HepG2 (cell line): ENCODE results near the gene CNGA2. TPM values are rescaled to one million over a fixed set of nuclear protein-coding genes. Genes with fewer than 3 reads are reported as not detected.

ENCODE experiments used
- ATAC-seq: fragments of 200-7000 bp; cut with Tn5 transposase; 3 replicates; pipeline ENCODE4 v1.9.1; 2020; ENCODE audit warnings: mild to moderate bottlenecking, moderate library complexity
- BruUV-seq: library from RNA; stranded (reverse); fragments of 400-500 nt; replicated peaks from 2 replicates; lab custom pipeline; 2021; lab: Mats Ljungman, UMichigan
- CTCF ChIA-PET: fragments of 300-600 bp; formaldehyde crosslinking; extraction: SDS; loops from one replicate; lab custom pipeline; 2021; ENCODE audit warnings: low total read pairs, inconsistent platforms, low intra/inter-chr PET ratio; lab: Yijun Ruan, JAX
- POLR2A ChIA-PET: fragments of 350-600 bp; sonication (Branson Sonifier 250); formaldehyde crosslinking; loops from one replicate; lab custom pipeline; 2020; ENCODE audit warnings: antibody characterized with exemption, inconsistent platforms; lab: Yijun Ruan, JAX
- DNase-seq: peaks from one replicate; pipeline ENCODE4 v3.0.0-alpha.2; 2015; ENCODE audit warnings: low spot score
- FAIRE-seq: peaks from 3 replicates; lab custom pipeline; 2011; peaks lifted over from hg19 to GRCh38; lab: Jason Lieb, UNC
- H2AFZ ChIP-seq: one replicate; pipeline ENCODE4 v1.6.1; 2011; ENCODE audit warnings: low read length, inconsistent platforms
- H3K27ac ChIP-seq: fragments of 300-600 bp; 3 replicates; pipeline ENCODE4 v1.8.0; 2011; ENCODE audit warnings: mixed run types, mild to moderate bottlenecking, mixed read lengths, low read length, inconsistent platforms; ENCODE audit not compliant: insufficient read depth; ENCODE audit errors: extremely low read length
- H3K27me3 ChIP-seq, 2 experiments: fragments of 200-600 bp in 1 of 2; 2 replicates in 1 of 2; 3 replicates in 1 of 2; pipeline versions ENCODE4 v1.6.0 to v1.8.0; 2011; ENCODE audit warnings: low read length in 2 of 2, mild to moderate bottlenecking in 2 of 2, moderate library complexity in 2 of 2, inconsistent platforms in 1 of 2; ENCODE audit not compliant: insufficient read depth in 2 of 2, control insufficient read depth in 1 of 2
- H3K36me3 ChIP-seq, 2 experiments: fragments of 200-600 bp in 1 of 2; replicated peaks in 1 of 2; 2 replicates in 1 of 2; 3 replicates in 1 of 2; pipeline versions ENCODE4 v1.5.1 to v1.8.0; 2011; ENCODE audit warnings: low read length in 2 of 2, inconsistent platforms in 1 of 2; ENCODE audit not compliant: insufficient read depth in 2 of 2, control insufficient read depth in 1 of 2
- H3K4me1 ChIP-seq: 2 replicates; pipeline ENCODE4 v1.5.1; 2012; ENCODE audit warnings: low read length, inconsistent platforms; ENCODE audit not compliant: insufficient read depth
- H3K4me2 ChIP-seq: 2 replicates; pipeline ENCODE4 v1.6.0; 2011; ENCODE audit warnings: low read depth, low read length, inconsistent platforms
- H3K4me3 ChIP-seq, 3 experiments: fragments of 200-600 bp in 1 of 3; sonication (generic), shearing (Covaris generic) in 1 of 3; replicated peaks in 1 of 3; 2 replicates each; pipeline ENCODE4 v1.5.1; 2011 to 2016; ENCODE audit warnings: low read length in 3 of 3, inconsistent platforms in 2 of 3, low read depth in 2 of 3, mild to moderate bottlenecking in 2 of 3, control low read depth in 1 of 3, mixed read lengths in 1 of 3; ENCODE audit not compliant: insufficient read depth in 1 of 3
- H3K79me2 ChIP-seq: one replicate; pipeline ENCODE4 v1.6.1; 2011; ENCODE audit warnings: low read length, inconsistent platforms; ENCODE audit not compliant: insufficient read depth
- H3K9ac ChIP-seq: 2 replicates; pipeline ENCODE4 v1.6.0; 2011; ENCODE audit warnings: mild to moderate bottlenecking, low read depth, low read length, inconsistent platforms; ENCODE audit not compliant: insufficient read depth
- H3K9me3 ChIP-seq: 2 replicates; pipeline ENCODE4 v1.5.1; 2012; ENCODE audit warnings: mild to moderate bottlenecking, low read length
- H4K20me1 ChIP-seq: 2 replicates; pipeline ENCODE4 v1.6.0; 2011; ENCODE audit warnings: inconsistent platforms, mild to moderate bottlenecking, low read length, moderate library complexity; ENCODE audit not compliant: insufficient read depth
- CAMTA2 ChIP-seq: sonication (generic); formaldehyde crosslinking; IDR thresholded peaks from 2 replicates; pipeline ENCODE4 v1.4.0; 2020; ENCODE audit warnings: mild to moderate bottlenecking, missing genetic modification reagents, borderline replicate concordance
- CENPX ChIP-seq: sonication (generic); formaldehyde crosslinking; IDR thresholded peaks from 2 replicates; pipeline ENCODE4 v1.9.0; 2021; ENCODE audit warnings: mild to moderate bottlenecking, missing genetic modification reagents, moderate library complexity
- CREB1 ChIP-seq, 2 experiments: fragments of 450-650 bp in 1 of 2; IDR thresholded peaks; 2 replicates each; pipeline ENCODE4 v1.6.1; 2016 to 2017; ENCODE audit warnings: control low read depth in 1 of 2, mild to moderate bottlenecking in 1 of 2, missing compliant biosample characterization in 1 of 2, missing genetic modification characterization in 1 of 2
- HNRNPK ChIP-seq: fragments of 200-400 bp; formaldehyde crosslinking; IDR thresholded peaks from 2 replicates; pipeline ENCODE4 v1.6.1; 2018; ENCODE audit warnings: low read length, low read depth, moderate library complexity, mild to moderate bottlenecking; ENCODE audit not compliant: poor library complexity, severe bottlenecking
- MAZ ChIP-seq, 2 experiments: sonication (generic) in 1 of 2; formaldehyde crosslinking in 1 of 2; IDR thresholded peaks; 2 replicates each; pipeline versions ENCODE4 v1.5.0 to v1.6.1; 2012 to 2020; ENCODE audit warnings: low read depth in 2 of 2, mild to moderate bottlenecking in 2 of 2, borderline replicate concordance in 1 of 2, improper control_type of control experiment in 1 of 2, low read length in 1 of 2, missing genetic modification reagents in 1 of 2, moderate library complexity in 1 of 2
- PAX8 ChIP-seq: sonication (generic); formaldehyde crosslinking; IDR thresholded peaks from 2 replicates; pipeline ENCODE4 v1.8.0; 2022; ENCODE audit warnings: mild to moderate bottlenecking, missing genetic modification reagents, borderline replicate concordance
- PCBP1 ChIP-seq: fragments of 200-400 bp; formaldehyde crosslinking; IDR thresholded peaks from 2 replicates; pipeline ENCODE4 v1.6.1; 2017; ENCODE audit warnings: mild to moderate bottlenecking, low read depth, low read length, borderline replicate concordance
- STAT5B ChIP-seq: sonication (generic); formaldehyde crosslinking; IDR thresholded peaks from 2 replicates; pipeline ENCODE4 v1.4.0; 2020; ENCODE audit warnings: missing genetic modification reagents
- ZFAT ChIP-seq: sonication (generic); formaldehyde crosslinking; conservative IDR thresholded peaks from 2 replicates; pipeline ENCODE4 v1.8.1; 2023; ENCODE audit warnings: missing genetic modification reagents, inconsistent platforms
- ZFY ChIP-seq: sonication (generic); formaldehyde crosslinking; IDR thresholded peaks from 2 replicates; pipeline ENCODE4 v1.4.0; 2020; ENCODE audit warnings: missing genetic modification reagents
- ZNF136 ChIP-seq: sonication (generic); formaldehyde crosslinking; IDR thresholded peaks from 2 replicates; pipeline ENCODE4 v1.8.1; 2022; ENCODE audit warnings: low read depth, mild to moderate bottlenecking, moderate library complexity, missing genetic modification reagents
- ZNF264 ChIP-seq: sonication (generic); formaldehyde crosslinking; IDR thresholded peaks from 2 replicates; pipeline ENCODE4 v1.4.0; 2020; ENCODE audit warnings: missing genetic modification reagents
- ZNF549 ChIP-seq: sonication (generic); formaldehyde crosslinking; IDR thresholded peaks from 2 replicates; pipeline ENCODE4 v1.5.0; 2020; ENCODE audit warnings: missing genetic modification reagents
- ZNF720 ChIP-seq: sonication (generic); formaldehyde crosslinking; IDR thresholded peaks from 2 replicates; pipeline ENCODE4 v1.4.0; 2020; ENCODE audit warnings: missing genetic modification reagents
- ZNF879 ChIP-seq: sonication (generic); formaldehyde crosslinking; IDR thresholded peaks from 2 replicates; pipeline ENCODE4 v1.8.1; 2023; ENCODE audit warnings: missing genetic modification reagents
- WGBS: methylation state at CpG from one replicate; pipeline ENCODE4 v1.1.6; 2017; ENCODE audit warnings: low lambda C conversion rate; 5-methylcytosine and 5-hydroxymethylcytosine counted together
- in situ Hi-C: cut with HindIII; loops from 2 replicates; pipeline ENCODE4 v1.10.0; 2017; ENCODE audit warnings: low pct_unique_long_range_greater_than_20kb; ENCODE audit not compliant: extremely low pct_ligation_motif_present
- intact Hi-C: fragments of 100-400 bp; cut with micrococcal nuclease; formaldehyde crosslinking; loops from one replicate; pipeline ENCODE4 v1.10.0; 2022; ENCODE audit not compliant: unreplicated experiment
- polyA plus RNA-seq, 8 experiments: library from polyadenylated mRNA; depleted of rRNA in 3 of 8; stranded (reverse) in 7 of 8; unstranded in 1 of 8; fragments of >200 nt; fragmentation: Illumina TruSeq in 4 of 8; extraction: Trizol in 4 of 8; gene quantifications; 2 replicates each; pipeline versions ENCODE4 v1.2.1 to v1.2.3, GENCODE V29; 2011 to 2016; ENCODE audit warnings: low read depth in 4 of 8, missing spikeins in 1 of 8, mixed read lengths in 1 of 8; ENCODE audit not compliant: insufficient read depth in 1 of 8
- total RNA-seq, 5 experiments: library from RNA; depleted of rRNA; stranded (reverse); fragments of >200 nt; fragmentation: Illumina TruSeq; extraction: Trizol; gene quantifications; 2 replicates each; pipeline ENCODE4 v1.2.3, GENCODE V29; 2016; ENCODE audit warnings: low read depth in 1 of 5

CNGA2 gene
- total and polyA plus RNA-seq, 2 of the 13 experiments (the other 11 are each of a cell fraction or from before 2014, with no cell fraction given), result not detected

- TF ChIP-seq ZNF720, result no peak
- no peak for TF ChIP-seq CREB1 (IDR thresholded peaks at IDR 0.05)
- no peak for TF ChIP-seq CREB1 (CRISPR knock-in tag; IDR thresholded peaks at IDR 0.05)
- TF ChIP-seq ZFAT, result no peak
- TF ChIP-seq CENPX, result no peak
- no peak for TF ChIP-seq PAX8
- no peak for TF ChIP-seq ZNF879 (CRISPR knock-in tag)
- TF ChIP-seq MAZ (IDR thresholded peaks at IDR 0.05; ENCODE audit: borderline replicate concordance, low read depth, low read length), result no peak
- no peak for TF ChIP-seq MAZ (CRISPR knock-in tag; IDR thresholded peaks at IDR 0.05; ENCODE audit: low read depth)
- no peak for TF ChIP-seq ZNF549 (CRISPR knock-in tag)
- no peak for TF ChIP-seq STAT5B (CRISPR knock-in tag)
- TF ChIP-seq CAMTA2 (CRISPR knock-in tag), result no peak
- TF ChIP-seq PCBP1, result no peak
- TF ChIP-seq HNRNPK, result no peak
- no peak for TF ChIP-seq ZNF264 (CRISPR knock-in tag)
- no peak for TF ChIP-seq ZNF136 (CRISPR knock-in tag)
- TF ChIP-seq ZFY (CRISPR knock-in tag), result no peak
- no peaks in the 10 kb centered on the region for H3K4me1 ChIP-seq
- H3K27ac ChIP-seq, result no peak overlapping the region
- H3K36me3 ChIP-seq, result no peaks in the 10 kb centered on the region
- in situ Hi-C loops, result loop anchor here (25.0 kb wide), 1 partner anchor 181 kb away; no protein-coding TSS in a partner anchor
- 20% methylated on average over 1 of the region's 6 CpGs for WGBS
- no peak for DNase-seq
- no peak overlapping the region for H3K9ac ChIP-seq
- no peaks in the 10 kb centered on the region for H3K9me3 ChIP-seq
- intact Hi-C loops, result no loop called here
- H2AFZ ChIP-seq, result no peak overlapping the region
- no peaks in the 10 kb centered on the region; a peak in 1 of 5 replicates for H3K27me3 ChIP-seq
- ATAC-seq, result no peak
- ChIA-PET CTCF (no interaction called here), POLR2A (no interaction called here)
- no TSS peak for BruUV-seq
- no peak for FAIRE-seq
- no peaks in the 10 kb centered on the region for H3K79me2 ChIP-seq
- H3K4me3 ChIP-seq, result no peak overlapping the region
- H3K4me2 ChIP-seq, result no peak overlapping the region
- no peaks in the 10 kb centered on the region for H4K20me1 ChIP-seq
These were observed 41.7 kb upstream of the CNGA2 start for GRCh38 chrX:151692825-151693224.
